Liver (tissue), 9 donors: Measurements from ENCODE around the gene SPRY2. TPM values are rescaled to one million over a fixed set of nuclear protein-coding genes. Genes with fewer than 3 reads are reported as not detected.

Experiments used
- DNase-seq: peaks from one replicate; pipeline ENCODE4 v3.0.0-alpha.2; 2017; ENCODE audit warnings: low spot score
- H3K27ac ChIP-seq, 2 donors: one replicate each; pipeline ENCODE4 v1.7.0; 2013; ENCODE audit warnings: inconsistent platforms in 2 of 2, low read length in 2 of 2, control low read depth in 1 of 2, low read depth in 1 of 2, mild to moderate bottlenecking in 1 of 2
- H3K27me3 ChIP-seq, 4 donors: one replicate each; pipeline versions ENCODE4 v1.6.1 to v1.7.0; 2013; ENCODE audit warnings: low read length in 3 of 4, inconsistent platforms in 1 of 4, mild to moderate bottlenecking in 1 of 4, moderate library complexity in 1 of 4; ENCODE audit not compliant: control insufficient read depth in 4 of 4, insufficient read depth in 4 of 4
- H3K36me3 ChIP-seq, 4 donors: one replicate each; pipeline versions ENCODE4 v1.6.1 to v1.7.0; 2013; ENCODE audit warnings: low read length in 3 of 4, mild to moderate bottlenecking in 3 of 4, low read depth in 1 of 4, moderate library complexity in 1 of 4; ENCODE audit not compliant: control insufficient read depth in 4 of 4, insufficient read depth in 3 of 4
- H3K4me1 ChIP-seq, 4 donors: one replicate each; pipeline versions ENCODE4 v1.6.1 to v1.7.0; 2013; ENCODE audit warnings: low read length in 3 of 4, mild to moderate bottlenecking in 3 of 4, moderate library complexity in 1 of 4; ENCODE audit not compliant: control insufficient read depth in 4 of 4, insufficient read depth in 4 of 4
- H3K4me3 ChIP-seq, 3 donors: one replicate each; pipeline versions ENCODE4 v1.6.1 to v1.7.0; 2013; ENCODE audit warnings: low read length in 3 of 3, control low read depth in 1 of 3, low read depth in 1 of 3, mild to moderate bottlenecking in 1 of 3
- H3K9ac ChIP-seq, 2 donors: one replicate each; pipeline ENCODE4 v1.7.0; 2013; ENCODE audit warnings: low read length in 2 of 2, mild to moderate bottlenecking in 2 of 2, moderate library complexity in 2 of 2, control low read depth in 1 of 2, low read depth in 1 of 2
- H3K9me3 ChIP-seq, 4 donors: one replicate each; pipeline versions ENCODE4 v1.6.1 to v1.7.0; 2013; ENCODE audit warnings: low read length in 3 of 4; ENCODE audit not compliant: control insufficient read depth in 4 of 4
- ATF3 ChIP-seq: IDR thresholded peaks from 2 replicates; pipeline ENCODE4 v1.6.1; 2016; ENCODE audit warnings: antibody characterized with exemption
- CTCF ChIP-seq: fragments of 150-350 bp; IDR thresholded peaks from 2 replicates; pipeline ENCODE4 v1.5.1; 2017; ENCODE audit warnings: improper control_type of control experiment, low read depth, low read length; ENCODE audit not compliant: missing input control
- EGR1 ChIP-seq, 2 donors: IDR thresholded peaks; 2 replicates each; pipeline ENCODE4 v1.6.1; 2016 to 2018; ENCODE audit warnings: antibody characterized with exemption in 2 of 2, low read depth in 2 of 2
- FOXA1 ChIP-seq: IDR thresholded peaks from 2 replicates; pipeline ENCODE4 v1.6.1; 2016; ENCODE audit warnings: antibody characterized with exemption
- FOXA2 ChIP-seq: IDR thresholded peaks from 2 replicates; pipeline ENCODE4 v1.6.1; 2016; ENCODE audit warnings: antibody characterized with exemption
- GABPA ChIP-seq, 2 donors: IDR thresholded peaks in 1 of 2; conservative IDR thresholded peaks in 1 of 2; 2 replicates each; pipeline ENCODE4 v1.6.1; 2016; ENCODE audit warnings: antibody characterized with exemption in 2 of 2, mild to moderate bottlenecking in 1 of 2, moderate library complexity in 1 of 2
- HNF4A ChIP-seq, 2 donors: conservative IDR thresholded peaks; 2 replicates each; pipeline ENCODE4 v1.6.1; 2016; ENCODE audit warnings: antibody characterized with exemption in 2 of 2, mild to moderate bottlenecking in 2 of 2
- HNF4G ChIP-seq: IDR thresholded peaks from 2 replicates; pipeline ENCODE4 v1.6.1; 2016; ENCODE audit warnings: antibody characterized with exemption
- JUND ChIP-seq, 2 donors: IDR thresholded peaks; 2 replicates each; pipeline ENCODE4 v1.6.1; 2016; ENCODE audit warnings: antibody characterized with exemption in 2 of 2
- MAX ChIP-seq: IDR thresholded peaks from 2 replicates; pipeline ENCODE4 v1.6.1; 2016; ENCODE audit warnings: antibody characterized with exemption
- NR2F2 ChIP-seq: IDR thresholded peaks from 2 replicates; pipeline ENCODE4 v1.6.1; 2016; ENCODE audit warnings: antibody characterized with exemption
- RAD21 ChIP-seq, 2 donors: IDR thresholded peaks; 2 replicates each; pipeline ENCODE4 v1.6.1; 2016; ENCODE audit warnings: antibody characterized with exemption in 2 of 2, mild to moderate bottlenecking in 2 of 2
- REST ChIP-seq: IDR thresholded peaks from 2 replicates; pipeline ENCODE4 v1.6.1; 2016; ENCODE audit warnings: antibody characterized with exemption, mild to moderate bottlenecking
- RXRA ChIP-seq, 2 donors: IDR thresholded peaks; 2 replicates each; pipeline ENCODE4 v1.6.1; 2017 to 2018; ENCODE audit warnings: antibody characterized with exemption in 2 of 2, mild to moderate bottlenecking in 1 of 2
- SP1 ChIP-seq: IDR thresholded peaks from 2 replicates; pipeline ENCODE4 v1.6.1; 2018; ENCODE audit warnings: antibody characterized with exemption, mild to moderate bottlenecking
- TAF1 ChIP-seq: conservative IDR thresholded peaks from 2 replicates; pipeline ENCODE4 v1.6.1; 2016; ENCODE audit warnings: antibody characterized with exemption, mild to moderate bottlenecking
- YY1 ChIP-seq: IDR thresholded peaks from 2 replicates; pipeline ENCODE4 v1.6.1; 2016; ENCODE audit warnings: antibody characterized with exemption, mild to moderate bottlenecking
- ZBTB33 ChIP-seq: IDR thresholded peaks from 2 replicates; pipeline ENCODE4 v1.6.1; 2016; ENCODE audit warnings: antibody characterized with exemption
- WGBS: extraction: QIAGEN DNeasy Blood & Tissue Kit; methylation state at CpG from one replicate; pipeline ENCODE4 v1.1.7; 2013; 5-methylcytosine and 5-hydroxymethylcytosine counted together
- polyA plus RNA-seq, 2 donors: library from polyadenylated mRNA; stranded (reverse) in 1 of 2; unstranded in 1 of 2; fragments of 200-250 nt in 1 of 2; fragments of >200 nt in 1 of 2; fragmentation: Nextera tagmentation in 1 of 2; extraction: Ambion mirVana in 1 of 2; gene quantifications; one replicate each; pipeline versions ENCODE4 v1.2.1 to v1.2.3, GENCODE V29; 2013 to 2015
- total RNA-seq, 2 donors: library from RNA; depleted of rRNA; stranded (reverse); fragments of >200 nt; gene quantifications; one replicate each; pipeline ENCODE4 v1.2.3, GENCODE V29; 2014
- donor health status: healthy.
- donor health status: healthy.
- donor health status: healthy.
- donor health status: healthy.
- donor health status: healthy.

SPRY2 gene
- total and polyA plus RNA-seq, 4 donors, result 4.8 to 20.1 (median 9.1) TPM

- no peak overlapping the region for H3K4me3 ChIP-seq
- peaks cover 0 to 10% (median 3%) of the 10 kb centered on the region in 4 donors for H3K4me1 ChIP-seq
- DNase-seq, result no peak
- H3K9ac ChIP-seq, result no peak overlapping the region
- H3K9me3 ChIP-seq, result no peaks in the 10 kb centered on the region
- H3K27me3 ChIP-seq, result no peaks in the 10 kb centered on the region
- H3K36me3 ChIP-seq, result peaks cover 0 to 4% (median under 1%) of the 10 kb centered on the region in 4 donors
- TF ChIP-seq CTCF (no peak), RXRA (IDR thresholded peaks at IDR 0.05) (peak in 1 of 2 donors; percentile 24), MAX (no peak), FOXA2 (no peak), HNF4A (conservative IDR thresholded peaks at IDR 0.05) (peak; percentile 47 to 72), RAD21 (IDR thresholded peaks at IDR 0.05) (peak in 1 of 2 donors; percentile 11)
- no peak overlapping the region for H3K27ac ChIP-seq
Measured at GRCh38 chr13:80329250-80329649, 11.7 kb downstream of the SPRY2 start.

- Histone ChIP-seq H3K9me3 (no peaks in the 10 kb centered on the region), H3K27ac (no peak overlapping the region), H3K4me3 (no peak overlapping the region), H3K36me3 (no peaks in the 10 kb centered on the region), H3K9ac (no peak overlapping the region), H3K4me1 (no peaks in the 10 kb centered on the region), H3K27me3 (no peaks in the 10 kb centered on the region)
- TF ChIP-seq CTCF, result no peak
- no peak for TF ChIP-seq MAX
- no peak for TF ChIP-seq NR2F2
- TF ChIP-seq REST, result no peak
- TF ChIP-seq JUND (IDR thresholded peaks at IDR 0.05), result no peak
- no peak for TF ChIP-seq HNF4A (conservative IDR thresholded peaks at IDR 0.05)
- no peak for TF ChIP-seq HNF4G
- no peak for TF ChIP-seq ATF3
- no peak for TF ChIP-seq FOXA1
- no peak for TF ChIP-seq ZBTB33
- no peak for TF ChIP-seq TAF1
- TF ChIP-seq YY1, result no peak
- TF ChIP-seq EGR1 (IDR thresholded peaks at IDR 0.05; ENCODE audit: low read depth in 2 of 2), result no peak
- TF ChIP-seq RXRA (IDR thresholded peaks at IDR 0.05), result no peak
- TF ChIP-seq SP1, result no peak
- TF ChIP-seq FOXA2, result no peak
- no peak for TF ChIP-seq GABPA (IDR thresholded peaks at IDR 0.05 in 1 of 2, conservative IDR thresholded peaks at IDR 0.05 in 1 of 2)
- no peak for TF ChIP-seq RAD21 (IDR thresholded peaks at IDR 0.05)
- 97% methylated on average over 2 of the region's 2 CpGs for WGBS
- no peak for DNase-seq
Measured at GRCh38 chr13:80319004-80319403, 21.9 kb downstream of the SPRY2 start.
